ENCODE data around the gene ALPP.
"Not testable (repeated sequence)": the region's sequence is repeated elsewhere in the genome, so short reads cannot be mapped to it uniquely, and the experiment has no call there.

Gene ALPP

GRCh38 chr2:232421189-232421785, 42.7 kb downstream of the ALPP start:
- Histone ChIP-seq H3K4me3 (ENCODE audit: low read depth in 1 of 2, low read length in 2 of 2) (no peak overlapping the region), H2AFZ (ENCODE audit: low read depth, low read length) (no peak overlapping the region), H3K27ac (ENCODE audit: low read length) (no peak overlapping the region), H3K9ac (ENCODE audit: low read depth, low read length) (no peak overlapping the region), H3K9me3 (ENCODE audit: insufficient read depth, low read length, severe bottlenecking) (peaks cover 14% of the 10 kb centered on the region), H4K20me1 (ENCODE audit: insufficient read depth, low read length) (no peaks in the 10 kb centered on the region), H3K4me1 (ENCODE audit: insufficient read depth, low read length) (no peaks in the 10 kb centered on the region), H3K4me2 (ENCODE audit: insufficient read depth, low read length) (no peak overlapping the region), H3K79me2 (ENCODE audit: insufficient read depth, low read length) (no peaks in the 10 kb centered on the region), H3K36me3 (ENCODE audit: insufficient read depth, low read length) (no peaks in the 10 kb centered on the region), H3K27me3 (ENCODE audit: insufficient read depth, low read length, poor library complexity) (no peaks in the 10 kb centered on the region)
- no peak for DNase-seq
- TF ChIP-seq, protein P1, sequence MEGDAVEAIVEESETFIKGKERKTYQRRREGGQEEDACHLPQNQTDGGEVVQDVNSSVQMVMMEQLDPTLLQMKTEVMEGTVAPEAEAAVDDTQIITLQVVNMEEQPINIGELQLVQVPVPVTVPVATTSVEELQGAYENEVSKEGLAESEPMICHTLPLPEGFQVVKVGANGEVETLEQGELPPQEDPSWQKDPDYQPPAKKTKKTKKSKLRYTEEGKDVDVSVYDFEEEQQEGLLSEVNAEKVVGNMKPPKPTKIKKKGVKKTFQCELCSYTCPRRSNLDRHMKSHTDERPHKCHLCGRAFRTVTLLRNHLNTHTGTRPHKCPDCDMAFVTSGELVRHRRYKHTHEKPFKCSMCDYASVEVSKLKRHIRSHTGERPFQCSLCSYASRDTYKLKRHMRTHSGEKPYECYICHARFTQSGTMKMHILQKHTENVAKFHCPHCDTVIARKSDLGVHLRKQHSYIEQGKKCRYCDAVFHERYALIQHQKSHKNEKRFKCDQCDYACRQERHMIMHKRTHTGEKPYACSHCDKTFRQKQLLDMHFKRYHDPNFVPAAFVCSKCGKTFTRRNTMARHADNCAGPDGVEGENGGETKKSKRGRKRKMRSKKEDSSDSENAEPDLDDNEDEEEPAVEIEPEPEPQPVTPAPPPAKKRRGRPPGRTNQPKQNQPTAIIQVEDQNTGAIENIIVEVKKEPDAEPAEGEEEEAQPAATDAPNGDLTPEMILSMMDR (IDR thresholded peaks at IDR 0.05; ENCODE audit: borderline replicate concordance, extremely low read depth, low read length, poor library complexity, severe bottlenecking): no peak
- TF ChIP-seq EZH2 (IDR thresholded peaks at IDR 0.05; ENCODE audit: borderline replicate concordance, low read depth, low read length, severe bottlenecking): no peak
- ATAC-seq (ENCODE audit: insufficient read depth, low read depth): no peak

DNA sequence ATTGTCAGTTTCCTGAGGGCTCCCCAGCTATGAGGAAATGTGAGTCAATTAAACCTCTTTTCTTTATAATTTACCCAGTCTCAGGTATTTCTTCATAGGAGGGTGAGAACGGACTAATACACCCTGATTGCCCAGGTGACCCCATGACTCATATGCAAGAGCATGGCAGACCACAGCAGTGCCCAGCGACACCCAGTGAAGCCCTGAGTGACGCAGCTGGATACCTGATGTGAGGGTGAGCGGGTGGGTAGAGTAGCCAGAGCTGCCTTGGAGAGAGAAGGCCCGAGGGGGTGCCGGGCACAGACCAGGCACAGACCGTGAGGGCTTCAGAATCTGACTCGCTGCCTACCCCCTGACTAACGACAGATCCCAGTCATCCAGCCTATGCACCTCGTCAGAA, 43.5 kb downstream of the ALPP start:
- Histone ChIP-seq H3K4me2 (ENCODE audit: insufficient read depth, low read length) (no peak overlapping the region), H3K79me2 (ENCODE audit: insufficient read depth, low read length) (no peaks in the 10 kb centered on the region), H3K27me3 (ENCODE audit: insufficient read depth, low read length, poor library complexity) (no peaks in the 10 kb centered on the region), H4K20me1 (ENCODE audit: insufficient read depth, low read length) (no peaks in the 10 kb centered on the region), H3K4me3 (ENCODE audit: low read depth in 1 of 2, low read length in 2 of 2) (no peak overlapping the region), H3K9me3 (ENCODE audit: insufficient read depth, low read length, severe bottlenecking) (peaks cover 14% of the 10 kb centered on the region), H3K27ac (ENCODE audit: low read length) (no peak overlapping the region), H3K9ac (ENCODE audit: low read depth, low read length) (no peak overlapping the region), H2AFZ (ENCODE audit: low read depth, low read length) (no peak overlapping the region), H3K36me3 (ENCODE audit: insufficient read depth, low read length) (no peaks in the 10 kb centered on the region), H3K4me1 (ENCODE audit: insufficient read depth, low read length) (no peaks in the 10 kb centered on the region)
- ATAC-seq (ENCODE audit: insufficient read depth, low read depth): no peak
- no peak for TF ChIP-seq EZH2 (IDR thresholded peaks at IDR 0.05; ENCODE audit: borderline replicate concordance, low read depth, low read length, severe bottlenecking)
- TF ChIP-seq, protein P1 (IDR thresholded peaks at IDR 0.05; ENCODE audit: borderline replicate concordance, extremely low read depth, low read length, poor library complexity, severe bottlenecking): no peak
- DNase-seq: no peak

- H3K9ac ChIP-seq (ENCODE audit: low read depth, low read length); H4K20me1 ChIP-seq (ENCODE audit: insufficient read depth, low read length); H3K27me3 ChIP-seq (ENCODE audit: insufficient read depth, low read length, poor library complexity); H3K36me3 ChIP-seq (ENCODE audit: insufficient read depth, low read length); H3K27ac ChIP-seq (ENCODE audit: low read length); H3K4me2 ChIP-seq (ENCODE audit: insufficient read depth, low read length); H3K4me3 ChIP-seq (ENCODE audit: low read depth in 1 of 2, low read length in 2 of 2); ATAC-seq (ENCODE audit: insufficient read depth, low read depth); H3K79me2 ChIP-seq (ENCODE audit: insufficient read depth, low read length); H3K4me1 ChIP-seq (ENCODE audit: insufficient read depth, low read length); H2AFZ ChIP-seq (ENCODE audit: low read depth, low read length); DNase-seq: not testable (repeated sequence)
- H3K9me3 ChIP-seq (ENCODE audit: insufficient read depth, low read length, severe bottlenecking): peaks cover 14% of the 10 kb centered on the region
These were observed 44.4 kb downstream of the ALPP start for GRCh38 chr2:232422996-232423395.

- peaks cover 14% of the 10 kb centered on the region for H3K9me3 ChIP-seq (ENCODE audit: insufficient read depth, low read length, severe bottlenecking)
- H3K4me3 ChIP-seq (ENCODE audit: low read depth in 1 of 2, low read length in 2 of 2); H2AFZ ChIP-seq (ENCODE audit: low read depth, low read length); H4K20me1 ChIP-seq (ENCODE audit: insufficient read depth, low read length); H3K9ac ChIP-seq (ENCODE audit: low read depth, low read length); H3K79me2 ChIP-seq (ENCODE audit: insufficient read depth, low read length); DNase-seq; H3K27ac ChIP-seq (ENCODE audit: low read length); H3K27me3 ChIP-seq (ENCODE audit: insufficient read depth, low read length, poor library complexity); ATAC-seq (ENCODE audit: insufficient read depth, low read depth); H3K4me1 ChIP-seq (ENCODE audit: insufficient read depth, low read length); H3K4me2 ChIP-seq (ENCODE audit: insufficient read depth, low read length); H3K36me3 ChIP-seq (ENCODE audit: insufficient read depth, low read length): not testable (repeated sequence)
These were observed 44.9 kb downstream of the ALPP start for GRCh38 chr2:232423407-232423806.
